Measurements from ENCODE around the gene GSKIP.

The GSKIP gene

GRCh38 chr14:96398432-96398831, 35.1 kb downstream of the GSKIP start:
- Histone ChIP-seq H2AFZ (ENCODE audit: low read length, unreplicated experiment) (no peak overlapping the region), H3K79me2 (ENCODE audit: control insufficient read depth, insufficient read depth, low read length, unreplicated experiment) (no peaks in the 10 kb centered on the region), H3K36me3 (ENCODE audit: insufficient read depth, low read length) (no peaks in the 10 kb centered on the region), H3K4me3 (ENCODE audit: low read depth, low read length) (no peak overlapping the region), H3K4me1 (ENCODE audit: control insufficient read depth, insufficient read depth, low read length, unreplicated experiment) (no peaks in the 10 kb centered on the region), H3K27me3 (ENCODE audit: insufficient read depth, low read length) (peaks cover 44% of the 10 kb centered on the region), H3K27ac (ENCODE audit: low read depth, low read length) (no peak overlapping the region)

GRCh38 chr14:96398921-96399320, 35.6 kb downstream of the GSKIP start:
- no peak overlapping the region for H3K27ac ChIP-seq (ENCODE audit: low read depth, low read length)
- peaks cover 44% of the 10 kb centered on the region for H3K27me3 ChIP-seq (ENCODE audit: insufficient read depth, low read length)
- H3K4me3 ChIP-seq (ENCODE audit: low read depth, low read length) = no peak overlapping the region
- H2AFZ ChIP-seq (ENCODE audit: low read length, unreplicated experiment) = no peak overlapping the region
- H3K4me1 ChIP-seq (ENCODE audit: control insufficient read depth, insufficient read depth, low read length, unreplicated experiment) = no peaks in the 10 kb centered on the region
- H3K79me2 ChIP-seq (ENCODE audit: control insufficient read depth, insufficient read depth, low read length, unreplicated experiment) = no peaks in the 10 kb centered on the region
- H3K36me3 ChIP-seq (ENCODE audit: insufficient read depth, low read length) = no peaks in the 10 kb centered on the region

GRCh38 chr14:96399405-96399804, 36.1 kb downstream of the GSKIP start:
- H3K4me1 ChIP-seq (ENCODE audit: control insufficient read depth, insufficient read depth, low read length, unreplicated experiment) = no peaks in the 10 kb centered on the region
- H2AFZ ChIP-seq (ENCODE audit: low read length, unreplicated experiment) = no peak overlapping the region
- no peaks in the 10 kb centered on the region for H3K36me3 ChIP-seq (ENCODE audit: insufficient read depth, low read length)
- no peak overlapping the region for H3K4me3 ChIP-seq (ENCODE audit: low read depth, low read length)
- H3K79me2 ChIP-seq (ENCODE audit: control insufficient read depth, insufficient read depth, low read length, unreplicated experiment) = no peaks in the 10 kb centered on the region
- no peak overlapping the region for H3K27ac ChIP-seq (ENCODE audit: low read depth, low read length)
- peaks cover 44% of the 10 kb centered on the region for H3K27me3 ChIP-seq (ENCODE audit: insufficient read depth, low read length)

GRCh38 chr14:96400495-96400894, 37.2 kb downstream of the GSKIP start:
- Histone ChIP-seq H3K27me3 (ENCODE audit: insufficient read depth, low read length) (peaks cover 44% of the 10 kb centered on the region), H3K36me3 (ENCODE audit: insufficient read depth, low read length) (no peaks in the 10 kb centered on the region), H2AFZ (ENCODE audit: low read length, unreplicated experiment) (no peak overlapping the region), H3K79me2 (ENCODE audit: control insufficient read depth, insufficient read depth, low read length, unreplicated experiment) (no peaks in the 10 kb centered on the region), H3K27ac (ENCODE audit: low read depth, low read length) (no peak overlapping the region), H3K4me1 (ENCODE audit: control insufficient read depth, insufficient read depth, low read length, unreplicated experiment) (no peaks in the 10 kb centered on the region), H3K4me3 (ENCODE audit: low read depth, low read length) (no peak overlapping the region)

GRCh38 chr14:96403409-96403808, 40.1 kb downstream of the GSKIP start:
- Histone ChIP-seq H3K27ac (ENCODE audit: low read depth, low read length) (no peak overlapping the region), H3K79me2 (ENCODE audit: control insufficient read depth, insufficient read depth, low read length, unreplicated experiment) (no peaks in the 10 kb centered on the region), H2AFZ (ENCODE audit: low read length, unreplicated experiment) (no peak overlapping the region), H3K4me3 (ENCODE audit: low read depth, low read length) (no peak overlapping the region), H3K36me3 (ENCODE audit: insufficient read depth, low read length) (no peaks in the 10 kb centered on the region), H3K4me1 (ENCODE audit: control insufficient read depth, insufficient read depth, low read length, unreplicated experiment) (no peaks in the 10 kb centered on the region), H3K27me3 (ENCODE audit: insufficient read depth, low read length) (peaks cover 36% of the 10 kb centered on the region)

GRCh38 chr14:96405677-96406076, 42.4 kb downstream of the GSKIP start:
- Histone ChIP-seq H3K4me3 (ENCODE audit: low read depth, low read length) (no peak overlapping the region), H3K27me3 (ENCODE audit: insufficient read depth, low read length) (peaks cover 17% of the 10 kb centered on the region), H3K4me1 (ENCODE audit: control insufficient read depth, insufficient read depth, low read length, unreplicated experiment) (no peaks in the 10 kb centered on the region), H3K36me3 (ENCODE audit: insufficient read depth, low read length) (no peaks in the 10 kb centered on the region), H2AFZ (ENCODE audit: low read length, unreplicated experiment) (no peak overlapping the region), H3K27ac (ENCODE audit: low read depth, low read length) (no peak overlapping the region), H3K79me2 (ENCODE audit: control insufficient read depth, insufficient read depth, low read length, unreplicated experiment) (no peaks in the 10 kb centered on the region)

- Histone ChIP-seq H3K4me1 (ENCODE audit: control insufficient read depth, insufficient read depth, low read length, unreplicated experiment) (no peaks in the 10 kb centered on the region), H2AFZ (ENCODE audit: low read length, unreplicated experiment) (no peak overlapping the region), H3K27me3 (ENCODE audit: insufficient read depth, low read length) (peaks cover under 1% of the 10 kb centered on the region; the same call in 1 of the 2 replicates), H3K79me2 (ENCODE audit: control insufficient read depth, insufficient read depth, low read length, unreplicated experiment) (no peaks in the 10 kb centered on the region), H3K27ac (ENCODE audit: low read depth, low read length) (no peak overlapping the region), H3K4me3 (ENCODE audit: low read depth, low read length) (no peak overlapping the region), H3K36me3 (ENCODE audit: insufficient read depth, low read length) (no peaks in the 10 kb centered on the region)
Measured at GRCh38 chr14:96407935-96408570, 44.7 kb downstream of the GSKIP start.

- no peaks in the 10 kb centered on the region for H3K79me2 ChIP-seq (ENCODE audit: control insufficient read depth, insufficient read depth, low read length, unreplicated experiment)
- H3K27me3 ChIP-seq (ENCODE audit: insufficient read depth, low read length) = peaks cover 6% of the 10 kb centered on the region; the same call in 1 of the 2 replicates
- no peak overlapping the region for H2AFZ ChIP-seq (ENCODE audit: low read length, unreplicated experiment)
- no peaks in the 10 kb centered on the region for H3K4me1 ChIP-seq (ENCODE audit: control insufficient read depth, insufficient read depth, low read length, unreplicated experiment)
- H3K4me3 ChIP-seq (ENCODE audit: low read depth, low read length) = no peak overlapping the region
- H3K27ac ChIP-seq (ENCODE audit: low read depth, low read length) = no peak overlapping the region
- no peaks in the 10 kb centered on the region for H3K36me3 ChIP-seq (ENCODE audit: insufficient read depth, low read length)
Measured at GRCh38 chr14:96408608-96409007, 45.3 kb downstream of the GSKIP start.

GRCh38 chr14:96409701-96410100, 46.4 kb downstream of the GSKIP start:
- H2AFZ ChIP-seq (ENCODE audit: low read length, unreplicated experiment) = no peak overlapping the region
- H3K79me2 ChIP-seq (ENCODE audit: control insufficient read depth, insufficient read depth, low read length, unreplicated experiment) = no peaks in the 10 kb centered on the region
- H3K27me3 ChIP-seq (ENCODE audit: insufficient read depth, low read length) = peaks cover 9% of the 10 kb centered on the region; the same call in 1 of the 2 replicates
- H3K4me3 ChIP-seq (ENCODE audit: low read depth, low read length) = no peak overlapping the region
- no peaks in the 10 kb centered on the region for H3K36me3 ChIP-seq (ENCODE audit: insufficient read depth, low read length)
- H3K4me1 ChIP-seq (ENCODE audit: control insufficient read depth, insufficient read depth, low read length, unreplicated experiment) = no peaks in the 10 kb centered on the region
- H3K27ac ChIP-seq (ENCODE audit: low read depth, low read length) = no peak overlapping the region

GRCh38 chr14:96410119-96410518, 46.8 kb downstream of the GSKIP start:
- no peak overlapping the region for H3K4me3 ChIP-seq (ENCODE audit: low read depth, low read length)
- H3K36me3 ChIP-seq (ENCODE audit: insufficient read depth, low read length) = no peaks in the 10 kb centered on the region
- no peaks in the 10 kb centered on the region for H3K79me2 ChIP-seq (ENCODE audit: control insufficient read depth, insufficient read depth, low read length, unreplicated experiment)
- H3K27me3 ChIP-seq (ENCODE audit: insufficient read depth, low read length) = peaks cover 9% of the 10 kb centered on the region; the same call in 1 of the 2 replicates
- no peak overlapping the region for H2AFZ ChIP-seq (ENCODE audit: low read length, unreplicated experiment)
- no peaks in the 10 kb centered on the region for H3K4me1 ChIP-seq (ENCODE audit: control insufficient read depth, insufficient read depth, low read length, unreplicated experiment)
- no peak overlapping the region for H3K27ac ChIP-seq (ENCODE audit: low read depth, low read length)

- no peak overlapping the region for H3K4me3 ChIP-seq (ENCODE audit: low read depth, low read length)
- no peaks in the 10 kb centered on the region for H3K79me2 ChIP-seq (ENCODE audit: control insufficient read depth, insufficient read depth, low read length, unreplicated experiment)
- no peak overlapping the region for H3K27ac ChIP-seq (ENCODE audit: low read depth, low read length)
- H3K27me3 ChIP-seq (ENCODE audit: insufficient read depth, low read length) = peaks cover 9% of the 10 kb centered on the region; the same call in 1 of the 2 replicates
- H2AFZ ChIP-seq (ENCODE audit: low read length, unreplicated experiment) = no peak overlapping the region
- no peaks in the 10 kb centered on the region for H3K4me1 ChIP-seq (ENCODE audit: control insufficient read depth, insufficient read depth, low read length, unreplicated experiment)
- H3K36me3 ChIP-seq (ENCODE audit: insufficient read depth, low read length) = no peaks in the 10 kb centered on the region
Measured at GRCh38 chr14:96413526-96413925, 50.2 kb downstream of the GSKIP start.
